Loucy (cell line): Measurements from ENCODE around the gene PARP12.

Source experiments
- H2AFZ ChIP-seq: fragments of 200-600 bp; sonication (generic); 2 replicates; pipeline ENCODE4 v1.6.0; 2016; ENCODE audit warnings: antibody characterized with exemption, mild to moderate bottlenecking, low read length, moderate library complexity
- H3F3A ChIP-seq: fragments of 200-600 bp; 2 replicates; pipeline ENCODE4 v1.6.0; 2016; ENCODE audit warnings: antibody characterized with exemption, low read depth, mild to moderate bottlenecking
- H3K27me3 ChIP-seq: fragments of 200-600 bp; sonication (generic); 2 replicates; pipeline ENCODE4 v1.6.1; 2014; ENCODE audit warnings: low read length, mild to moderate bottlenecking; ENCODE audit not compliant: insufficient read depth, poor library complexity, severe bottlenecking
- H3K36me3 ChIP-seq: fragments of 200-600 bp; sonication (generic); 2 replicates; pipeline ENCODE4 v1.6.1; 2016; ENCODE audit warnings: low read length; ENCODE audit not compliant: insufficient read depth
- H3K4me1 ChIP-seq: fragments of 200-600 bp; sonication (generic); 2 replicates; pipeline ENCODE4 v1.5.1; 2014; ENCODE audit warnings: low read length, mild to moderate bottlenecking; ENCODE audit not compliant: insufficient read depth, poor library complexity, severe bottlenecking
- H3K4me2 ChIP-seq: fragments of 200-600 bp; sonication (generic); 2 replicates; pipeline ENCODE4 v1.6.0; 2014; ENCODE audit warnings: antibody characterized with exemption, low read length, low read depth, mild to moderate bottlenecking; ENCODE audit not compliant: poor library complexity, severe bottlenecking
- H3K4me3 ChIP-seq: fragments of 200-600 bp; sonication (generic); 2 replicates; pipeline ENCODE4 v1.5.1; 2014; ENCODE audit warnings: low read length, mild to moderate bottlenecking, mixed read lengths; ENCODE audit not compliant: poor library complexity, severe bottlenecking
- H3K79me2 ChIP-seq: fragments of 200-600 bp; sonication (generic); 2 replicates; pipeline ENCODE4 v1.6.1; 2014; ENCODE audit warnings: low read length; ENCODE audit not compliant: insufficient read depth
- H3K9ac ChIP-seq: fragments of 200-600 bp; sonication (generic); 2 replicates; pipeline ENCODE4 v1.6.0; 2014; ENCODE audit warnings: mild to moderate bottlenecking, low read depth, low read length, moderate library complexity; ENCODE audit not compliant: poor library complexity, severe bottlenecking
- H3K9me2 ChIP-seq: fragments of 200-600 bp; sonication (generic); replicated peaks from 2 replicates; pipeline ENCODE4 v1.6.1; 2016; ENCODE audit warnings: low read depth, low read length, mixed read lengths
- H3K9me3 ChIP-seq: fragments of 200-600 bp; sonication (generic); 2 replicates; pipeline ENCODE4 v1.6.1; 2014; ENCODE audit warnings: mild to moderate bottlenecking, antibody characterized with exemption, low read length, low read depth; ENCODE audit not compliant: insufficient read depth
- H4K20me1 ChIP-seq: fragments of 200-600 bp; sonication (generic); 2 replicates; pipeline ENCODE4 v1.6.0; 2014; ENCODE audit warnings: antibody characterized with exemption, low read length, mild to moderate bottlenecking; ENCODE audit not compliant: insufficient read depth, poor library complexity, severe bottlenecking
- EZH2phosphoT487 ChIP-seq: fragments of 200-600 bp; IDR thresholded peaks from 2 replicates; pipeline ENCODE4 v1.6.1; 2018; ENCODE audit warnings: antibody characterized with exemption, mild to moderate bottlenecking, moderate library complexity, borderline replicate concordance
- TF ChIP-seq, protein P1 (sequence below): fragments of 200-600 bp; sonication (generic); conservative IDR thresholded peaks from 2 replicates; pipeline ENCODE4 v1.5.1; 2014; ENCODE audit warnings: mild to moderate bottlenecking, antibody characterized with exemption, low read length

The PARP12 gene

DNA sequence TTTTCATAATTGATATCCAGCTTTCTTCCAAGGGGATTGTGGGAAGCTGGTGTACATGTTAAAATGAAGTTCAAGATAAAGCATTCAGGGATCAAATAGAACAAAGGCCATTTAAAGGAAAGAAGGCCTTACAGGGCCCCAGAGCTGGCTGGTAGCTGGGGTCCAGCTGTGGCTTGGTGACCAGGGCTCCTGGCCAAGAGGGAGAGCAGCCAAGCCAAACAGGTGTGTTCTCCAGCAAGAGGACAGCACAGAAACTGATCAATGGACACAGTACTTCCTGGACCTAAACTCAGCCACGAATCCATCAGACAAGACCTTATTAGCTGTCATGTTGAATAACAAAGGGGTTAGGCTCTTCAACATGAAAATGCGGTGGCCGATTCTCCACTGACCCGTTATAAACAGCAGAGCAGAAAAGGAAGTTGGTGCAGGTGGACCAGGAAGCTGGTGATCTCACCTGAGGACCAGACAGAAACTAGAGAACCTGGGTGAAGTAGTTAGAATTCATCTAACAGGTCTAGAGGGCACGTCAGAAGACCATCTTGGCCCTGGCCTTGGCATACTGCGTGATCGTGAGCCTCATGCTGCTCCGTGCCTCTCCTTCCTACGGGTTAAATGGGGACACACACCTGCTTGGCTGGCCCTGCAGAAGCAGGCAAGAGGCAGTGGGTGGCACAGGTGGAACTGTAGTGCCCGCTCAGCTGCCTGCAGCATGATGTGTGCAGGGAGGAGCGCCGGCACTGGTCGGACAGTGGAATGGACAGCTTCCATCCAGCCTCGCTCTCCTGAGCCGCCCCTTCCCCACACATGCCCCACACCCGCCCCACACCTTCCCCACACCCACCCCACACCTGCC is 53.8 kb downstream of the PARP12 start:
- no peaks in the 10 kb centered on the region for H3K36me3 ChIP-seq
- TF ChIP-seq EZH2phosphoT487, result no peak
- TF ChIP-seq, protein P1, sequence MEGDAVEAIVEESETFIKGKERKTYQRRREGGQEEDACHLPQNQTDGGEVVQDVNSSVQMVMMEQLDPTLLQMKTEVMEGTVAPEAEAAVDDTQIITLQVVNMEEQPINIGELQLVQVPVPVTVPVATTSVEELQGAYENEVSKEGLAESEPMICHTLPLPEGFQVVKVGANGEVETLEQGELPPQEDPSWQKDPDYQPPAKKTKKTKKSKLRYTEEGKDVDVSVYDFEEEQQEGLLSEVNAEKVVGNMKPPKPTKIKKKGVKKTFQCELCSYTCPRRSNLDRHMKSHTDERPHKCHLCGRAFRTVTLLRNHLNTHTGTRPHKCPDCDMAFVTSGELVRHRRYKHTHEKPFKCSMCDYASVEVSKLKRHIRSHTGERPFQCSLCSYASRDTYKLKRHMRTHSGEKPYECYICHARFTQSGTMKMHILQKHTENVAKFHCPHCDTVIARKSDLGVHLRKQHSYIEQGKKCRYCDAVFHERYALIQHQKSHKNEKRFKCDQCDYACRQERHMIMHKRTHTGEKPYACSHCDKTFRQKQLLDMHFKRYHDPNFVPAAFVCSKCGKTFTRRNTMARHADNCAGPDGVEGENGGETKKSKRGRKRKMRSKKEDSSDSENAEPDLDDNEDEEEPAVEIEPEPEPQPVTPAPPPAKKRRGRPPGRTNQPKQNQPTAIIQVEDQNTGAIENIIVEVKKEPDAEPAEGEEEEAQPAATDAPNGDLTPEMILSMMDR, result no peak
- H3K27me3 ChIP-seq, result no peaks in the 10 kb centered on the region
- no peaks in the 10 kb centered on the region for H3K79me2 ChIP-seq
- H2AFZ ChIP-seq, result no peak overlapping the region
- H3K9ac ChIP-seq, result no peak overlapping the region
- H3K4me3 ChIP-seq, result no peak overlapping the region
- no peaks in the 10 kb centered on the region for H3K9me3 ChIP-seq
- no peaks in the 10 kb centered on the region for H3K9me2 ChIP-seq
- no peak overlapping the region for H3K4me2 ChIP-seq
- no peaks in the 10 kb centered on the region for H3K4me1 ChIP-seq
- H3F3A ChIP-seq, result no peaks in the 10 kb centered on the region
- no peaks in the 10 kb centered on the region for H4K20me1 ChIP-seq

DNA sequence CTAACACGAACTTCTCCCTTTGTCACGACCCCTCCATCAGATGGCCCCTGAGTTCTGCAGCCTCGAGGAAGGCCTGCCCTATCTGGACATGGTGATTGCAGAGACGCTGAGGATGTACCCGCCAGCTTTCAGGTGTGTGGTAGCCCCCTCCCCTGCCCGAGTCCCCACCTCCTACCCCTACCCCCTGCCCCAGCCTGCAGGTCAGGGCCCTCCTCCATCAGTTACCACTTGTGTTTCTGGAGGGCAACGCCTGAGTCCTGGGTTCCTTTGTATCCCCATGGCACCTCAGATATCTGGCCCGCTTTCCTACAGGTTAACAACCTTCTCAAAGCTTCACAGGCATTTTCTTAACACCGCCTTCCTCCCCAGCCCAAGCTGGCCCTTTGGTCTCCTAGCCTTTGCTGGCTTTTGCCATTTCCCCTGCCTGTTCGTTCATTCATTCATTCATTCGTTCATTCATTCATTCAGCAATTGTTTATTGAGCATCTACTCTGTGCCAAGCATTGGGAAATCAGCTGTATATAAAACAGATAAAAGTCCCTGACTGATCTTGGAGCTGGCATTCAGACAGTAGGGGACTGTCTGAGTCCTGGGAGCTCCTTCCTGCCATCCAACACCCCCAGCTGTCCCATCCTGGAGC is 55.6 kb downstream of the PARP12 start:
- H3K79me2 ChIP-seq, result no peaks in the 10 kb centered on the region
- no peak overlapping the region for H3K4me2 ChIP-seq
- H3K9me2 ChIP-seq, result no peaks in the 10 kb centered on the region
- H3K9me3 ChIP-seq, result no peaks in the 10 kb centered on the region
- no peaks in the 10 kb centered on the region for H3F3A ChIP-seq
- no peaks in the 10 kb centered on the region for H3K27me3 ChIP-seq
- H3K4me1 ChIP-seq, result no peaks in the 10 kb centered on the region
- no peak overlapping the region for H3K9ac ChIP-seq
- no peaks in the 10 kb centered on the region for H3K36me3 ChIP-seq
- H3K4me3 ChIP-seq, result no peak overlapping the region
- H4K20me1 ChIP-seq, result no peaks in the 10 kb centered on the region
- no peak overlapping the region for H2AFZ ChIP-seq
- TF ChIP-seq, protein P1, result no peak

- no peaks in the 10 kb centered on the region for H3K36me3 ChIP-seq
- no peaks in the 10 kb centered on the region for H3F3A ChIP-seq
- H3K4me1 ChIP-seq, result no peaks in the 10 kb centered on the region
- no peak overlapping the region for H3K9ac ChIP-seq
- H3K79me2 ChIP-seq, result no peaks in the 10 kb centered on the region
- no peaks in the 10 kb centered on the region for H3K27me3 ChIP-seq
- H3K9me3 ChIP-seq, result no peaks in the 10 kb centered on the region
- H3K9me2 ChIP-seq, result no peaks in the 10 kb centered on the region
- H2AFZ ChIP-seq, result no peak overlapping the region
- TF ChIP-seq, protein P1, result no peak
- TF ChIP-seq EZH2phosphoT487, result no peak
- H3K4me3 ChIP-seq, result no peak overlapping the region
- H3K4me2 ChIP-seq, result no peak overlapping the region
- H4K20me1 ChIP-seq, result no peaks in the 10 kb centered on the region
These were observed 56.2 kb downstream of the PARP12 start for GRCh38 chr7:140006600-140006999.
